DND-41 (cell line): ENCODE results near the gene ZMYND15.

Source experiments
- ATAC-seq: fragments of 200-7000 bp; cut with Tn5 transposase; 3 replicates; pipeline ENCODE4 v1.9.1; 2021; ENCODE audit warnings: low read depth; ENCODE audit not compliant: insufficient read depth
- DNase-seq: peaks from one replicate; pipeline ENCODE4 v3.0.0-alpha.2; 2020
- H2AFZ ChIP-seq: 2 replicates; pipeline ENCODE4 v1.6.0; 2012; ENCODE audit warnings: low read depth, low read length
- H3K27ac ChIP-seq: 2 replicates; pipeline ENCODE4 v1.5.1; 2012; ENCODE audit warnings: low read length, inconsistent platforms
- H3K27me3 ChIP-seq: fragments of 200-600 bp; sonication (generic); 2 replicates; pipeline ENCODE4 v1.6.0; 2012; ENCODE audit warnings: low read length, mild to moderate bottlenecking, inconsistent platforms; ENCODE audit not compliant: insufficient read depth, poor library complexity
- H3K36me3 ChIP-seq: 2 replicates; pipeline ENCODE4 v1.5.1; 2012; ENCODE audit warnings: low read length, inconsistent platforms; ENCODE audit not compliant: insufficient read depth
- H3K4me1 ChIP-seq: 2 replicates; pipeline ENCODE4 v1.5.1; 2012; ENCODE audit warnings: mild to moderate bottlenecking, low read length; ENCODE audit not compliant: insufficient read depth
- H3K4me2 ChIP-seq: 2 replicates; pipeline ENCODE4 v1.6.0; 2012; ENCODE audit warnings: mild to moderate bottlenecking, moderate library complexity, low read length, inconsistent platforms; ENCODE audit not compliant: insufficient read depth
- H3K4me3 ChIP-seq, 2 experiments: fragments of 200-600 bp in 1 of 2; shearing (Covaris generic) in 1 of 2; 2 replicates each; pipeline ENCODE4 v1.5.1; 2012 to 2016; ENCODE audit warnings: inconsistent platforms in 2 of 2, low read length in 2 of 2, mild to moderate bottlenecking in 2 of 2, low read depth in 1 of 2, moderate library complexity in 1 of 2
- H3K79me2 ChIP-seq: 2 replicates; pipeline ENCODE4 v1.6.0; 2012; ENCODE audit warnings: low read length, inconsistent platforms; ENCODE audit not compliant: insufficient read depth
- H3K9ac ChIP-seq: 2 replicates; pipeline ENCODE4 v1.6.0; 2012; ENCODE audit warnings: low read depth, mild to moderate bottlenecking, inconsistent platforms, low read length, moderate library complexity
- H3K9me3 ChIP-seq: 2 replicates; pipeline ENCODE4 v1.5.1; 2012; ENCODE audit warnings: low read length, moderate library complexity, mild to moderate bottlenecking, inconsistent platforms; ENCODE audit not compliant: insufficient read depth, severe bottlenecking
- H4K20me1 ChIP-seq: 2 replicates; pipeline ENCODE4 v1.6.0; 2012; ENCODE audit warnings: low read length; ENCODE audit not compliant: insufficient read depth
- EZH2 ChIP-seq: IDR thresholded peaks from 3 replicates; pipeline ENCODE4 v1.6.1; 2012; ENCODE audit warnings: borderline replicate concordance, low read depth, mild to moderate bottlenecking, moderate library complexity, low read length, inconsistent platforms; ENCODE audit not compliant: severe bottlenecking
- TF ChIP-seq, protein P1 (sequence below): IDR thresholded peaks from 2 replicates; pipeline ENCODE4 v1.5.1; 2012; ENCODE audit warnings: borderline replicate concordance, low read length, moderate library complexity, mild to moderate bottlenecking; ENCODE audit not compliant: poor library complexity, severe bottlenecking; ENCODE audit errors: extremely low read depth

ZMYND15 gene

DNA sequence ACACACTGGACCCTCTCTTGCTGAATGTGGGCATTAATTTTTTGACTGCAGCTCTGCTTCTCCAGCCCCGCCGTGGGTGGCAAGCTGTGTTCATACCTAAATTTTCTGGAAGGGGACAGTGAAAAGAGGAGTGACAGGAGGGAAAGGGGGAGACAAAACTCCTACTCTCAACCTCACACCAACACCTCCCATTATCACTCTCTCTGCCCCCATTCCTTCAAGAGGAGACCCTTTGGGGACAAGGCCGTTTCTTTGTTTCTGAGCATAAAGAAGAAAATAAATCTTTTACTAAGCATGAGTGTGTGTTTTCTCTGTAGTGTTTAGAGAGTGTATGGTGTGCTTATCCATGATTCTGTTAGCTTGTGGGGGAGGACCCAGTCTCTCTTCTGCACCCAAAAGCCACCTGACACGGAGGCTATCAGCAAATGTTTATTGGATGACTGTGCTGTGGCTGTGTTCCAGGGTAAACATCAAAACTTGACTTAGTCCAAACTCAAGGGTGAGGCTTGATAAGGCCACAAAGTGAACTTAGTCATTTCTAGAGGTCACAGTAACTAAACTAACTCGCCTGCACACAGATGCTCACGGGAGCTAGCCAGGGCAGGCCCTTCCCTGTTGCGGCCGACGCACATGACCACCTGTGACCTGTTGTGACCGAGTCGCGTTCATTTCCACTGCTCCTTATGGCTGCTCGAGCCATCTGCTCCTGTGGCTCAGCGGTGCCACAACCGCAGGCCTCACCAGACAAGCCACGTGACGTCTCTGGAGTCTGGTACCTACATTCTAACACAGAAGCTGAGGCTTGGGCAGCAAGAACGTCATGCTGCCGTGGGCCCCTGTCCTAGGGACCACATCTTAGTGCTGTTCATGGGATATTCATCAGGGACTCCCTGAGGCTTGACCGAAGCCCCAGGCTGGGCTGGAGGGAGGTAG lies 18.2 kb upstream of the ZMYND15 start:
- DNase-seq (no peak), ATAC-seq (peak; percentile 34; the same call in 2 of the 3 replicates)
- no peaks in the 10 kb centered on the region for H3K79me2 ChIP-seq
- H3K4me1 ChIP-seq: no peaks in the 10 kb centered on the region
- no peaks in the 10 kb centered on the region for H3K27me3 ChIP-seq
- H3K9ac ChIP-seq: no peak overlapping the region
- peaks cover 8% of the 10 kb centered on the region; the same call in 1 of the 2 replicates for H4K20me1 ChIP-seq
- no peak overlapping the region for H3K4me2 ChIP-seq
- TF ChIP-seq EZH2: no peak
- TF ChIP-seq, protein P1, sequence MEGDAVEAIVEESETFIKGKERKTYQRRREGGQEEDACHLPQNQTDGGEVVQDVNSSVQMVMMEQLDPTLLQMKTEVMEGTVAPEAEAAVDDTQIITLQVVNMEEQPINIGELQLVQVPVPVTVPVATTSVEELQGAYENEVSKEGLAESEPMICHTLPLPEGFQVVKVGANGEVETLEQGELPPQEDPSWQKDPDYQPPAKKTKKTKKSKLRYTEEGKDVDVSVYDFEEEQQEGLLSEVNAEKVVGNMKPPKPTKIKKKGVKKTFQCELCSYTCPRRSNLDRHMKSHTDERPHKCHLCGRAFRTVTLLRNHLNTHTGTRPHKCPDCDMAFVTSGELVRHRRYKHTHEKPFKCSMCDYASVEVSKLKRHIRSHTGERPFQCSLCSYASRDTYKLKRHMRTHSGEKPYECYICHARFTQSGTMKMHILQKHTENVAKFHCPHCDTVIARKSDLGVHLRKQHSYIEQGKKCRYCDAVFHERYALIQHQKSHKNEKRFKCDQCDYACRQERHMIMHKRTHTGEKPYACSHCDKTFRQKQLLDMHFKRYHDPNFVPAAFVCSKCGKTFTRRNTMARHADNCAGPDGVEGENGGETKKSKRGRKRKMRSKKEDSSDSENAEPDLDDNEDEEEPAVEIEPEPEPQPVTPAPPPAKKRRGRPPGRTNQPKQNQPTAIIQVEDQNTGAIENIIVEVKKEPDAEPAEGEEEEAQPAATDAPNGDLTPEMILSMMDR: no peak
- H3K36me3 ChIP-seq: peaks cover 43% of the 10 kb centered on the region
- H2AFZ ChIP-seq: no peak overlapping the region
- no peaks in the 10 kb centered on the region for H3K9me3 ChIP-seq
- H3K27ac ChIP-seq: no peak overlapping the region
- H3K4me3 ChIP-seq: no peak overlapping the region

DNA sequence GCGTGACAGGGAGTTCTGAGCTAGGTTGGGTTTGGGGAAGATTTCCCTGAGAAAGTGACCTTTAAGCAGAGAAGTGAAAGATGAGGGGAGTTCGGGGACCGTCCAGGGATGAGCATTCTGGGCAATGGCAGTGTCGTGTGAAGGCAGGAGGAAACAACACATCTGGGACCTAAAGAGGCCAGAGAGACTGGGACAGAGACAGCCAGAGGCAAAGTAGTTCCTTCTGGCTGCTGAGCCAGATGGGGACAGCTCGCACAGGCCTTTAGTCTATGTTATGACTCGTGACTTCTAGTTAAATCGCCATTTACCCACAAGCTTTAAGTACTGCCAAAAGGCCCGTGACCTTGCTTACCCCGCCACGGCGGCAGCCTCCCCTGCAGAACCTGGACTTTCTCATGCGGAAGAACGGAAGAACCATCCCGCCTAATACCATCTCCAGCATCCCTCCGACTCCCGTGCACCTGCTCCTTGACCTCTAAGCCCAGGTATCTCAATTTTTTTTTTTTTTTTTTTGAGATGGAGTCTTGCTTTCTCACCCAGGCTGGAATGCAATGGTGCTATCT lies 16.9 kb upstream of the ZMYND15 start:
- Histone ChIP-seq H3K27ac (no peak overlapping the region), H3K79me2 (no peaks in the 10 kb centered on the region), H3K27me3 (no peaks in the 10 kb centered on the region), H2AFZ (no peak overlapping the region), H3K4me2 (no peak overlapping the region), H3K4me1 (no peaks in the 10 kb centered on the region), H3K9me3 (no peaks in the 10 kb centered on the region), H3K36me3 (peaks cover 30% of the 10 kb centered on the region), H3K9ac (no peak overlapping the region), H4K20me1 (no peaks in the 10 kb centered on the region), H3K4me3 (no peak overlapping the region)
- TF ChIP-seq, protein P1: no peak
- no peak for TF ChIP-seq EZH2
- no peak for DNase-seq
- ATAC-seq: no peak

DNA sequence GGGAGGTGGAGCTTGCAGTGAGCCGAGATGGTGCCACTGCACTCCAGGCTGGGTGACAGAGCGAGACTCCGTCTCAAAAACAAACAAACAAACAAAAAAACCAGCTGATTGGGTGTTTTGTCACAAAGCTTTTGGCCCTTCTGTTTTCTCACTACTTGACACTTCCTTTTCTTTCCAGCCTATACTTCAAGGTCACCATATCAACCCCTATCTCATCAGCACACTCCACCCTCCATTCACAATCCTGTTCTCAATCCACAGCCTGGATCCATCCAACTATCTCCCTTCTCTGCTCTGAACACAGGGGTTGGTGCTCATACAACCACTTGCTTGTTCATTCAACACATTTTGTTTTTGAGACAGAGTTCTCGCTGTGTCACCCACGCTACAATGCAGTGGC lies 15.0 kb upstream of the ZMYND15 start:
- H3K4me1 ChIP-seq: no peaks in the 10 kb centered on the region
- no peak overlapping the region for H3K4me2 ChIP-seq
- peaks cover 12% of the 10 kb centered on the region for H3K36me3 ChIP-seq
- H3K9ac ChIP-seq: no peak overlapping the region
- H3K79me2 ChIP-seq: no peaks in the 10 kb centered on the region
- no peaks in the 10 kb centered on the region for H3K27me3 ChIP-seq
- H3K4me3 ChIP-seq: no peak overlapping the region
- no peak overlapping the region for H2AFZ ChIP-seq
- no peaks in the 10 kb centered on the region for H4K20me1 ChIP-seq
- DNase-seq (no peak), ATAC-seq (no peak)
- TF ChIP-seq EZH2: no peak
- TF ChIP-seq, protein P1: no peak
- H3K27ac ChIP-seq: no peak overlapping the region
- no peaks in the 10 kb centered on the region for H3K9me3 ChIP-seq
